B cell (primary cell): ENCODE measurements around the gene CRACR2A.

Source experiments
- CTCF ChIP-seq: fragments of 200-600 bp; IDR thresholded peaks from one replicate; pipeline ENCODE4 v1.8.0; 2022; ENCODE audit warnings: antibody characterized with exemption, mild to moderate bottlenecking
- EZH2 ChIP-seq: IDR thresholded peaks from 2 replicates; pipeline ENCODE4 v1.6.1; 2012; ENCODE audit warnings: borderline replicate concordance, low read depth, mild to moderate bottlenecking, moderate library complexity, low read length; ENCODE audit not compliant: insufficient read depth, poor library complexity, severe bottlenecking

- TF ChIP-seq CTCF (no peak), EZH2 (no peak)
These were observed 40.5 kb downstream of the CRACR2A start for GRCh38 chr12:3712209-3712992.
